Fibroblast of skin of left biceps (primary cell): ENCODE measurements around the gene ABCC5.

Experiments
- DNase-seq, 2 experiments: peaks; one replicate each; pipeline ENCODE4 v3.0.0-alpha.2; 2013; ENCODE audit warnings: low read depth in 2 of 2

The ABCC5 gene

DNA sequence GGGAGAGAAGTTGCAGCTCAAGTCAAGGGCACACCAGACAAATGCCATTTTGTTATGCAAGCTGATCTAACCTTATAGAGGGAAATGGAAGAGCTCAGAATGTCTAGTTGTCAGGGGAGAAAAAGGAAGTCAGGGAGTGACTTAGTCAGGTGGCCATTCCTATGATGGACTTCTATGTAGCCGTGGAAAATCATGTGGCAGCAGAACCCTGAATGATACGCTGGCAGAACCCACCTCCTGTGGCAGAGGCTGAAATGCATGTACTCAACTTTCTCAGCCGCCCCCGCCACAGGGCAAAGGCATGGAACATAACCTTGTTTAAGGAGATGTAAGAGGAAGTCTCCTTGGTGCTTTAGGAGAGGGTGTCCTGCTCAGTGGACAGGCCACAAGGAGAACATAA is 95.3 kb downstream of the ABCC5 start:
- no peak for DNase-seq

DNA sequence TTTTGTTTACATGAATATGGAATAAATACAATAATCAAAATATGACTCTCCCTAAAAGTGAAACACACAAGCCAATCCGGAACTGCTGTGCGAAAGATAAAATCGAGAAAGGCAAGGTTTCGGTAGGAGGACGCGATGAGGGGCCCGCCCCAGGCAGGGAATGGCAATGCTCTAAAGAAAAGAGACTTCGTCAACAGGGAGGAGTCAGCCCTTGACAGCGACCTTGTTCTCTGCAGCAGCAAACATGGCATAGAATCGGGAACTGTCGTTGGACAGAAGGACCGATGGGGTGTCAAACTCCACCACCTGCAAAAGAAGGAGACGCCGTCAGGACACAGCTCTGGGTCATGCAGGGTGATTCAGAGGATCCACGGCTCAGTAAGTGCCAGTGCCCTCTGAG is 96.6 kb downstream of the ABCC5 start:
- DNase-seq, result no peak

DNA sequence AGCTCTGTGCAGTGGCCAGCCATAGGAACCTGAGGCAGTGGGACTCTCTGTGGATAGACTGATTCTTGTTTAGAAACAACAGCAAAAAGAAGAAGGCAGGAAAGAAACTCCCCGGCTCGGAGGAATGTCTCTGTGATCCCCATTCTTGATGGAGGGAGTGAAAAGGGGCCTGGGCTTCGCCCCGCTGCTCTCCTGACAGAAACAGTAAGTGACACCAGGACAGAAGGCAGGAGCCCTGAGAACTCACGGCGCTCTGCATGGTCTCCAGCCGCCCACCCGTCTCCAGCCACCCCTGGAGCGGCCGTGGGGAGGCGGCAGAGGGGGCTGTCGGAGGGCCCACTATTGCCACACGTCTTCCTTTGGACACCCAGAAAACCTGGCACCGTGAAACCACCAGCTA is 97.3 kb downstream of the ABCC5 start:
- no peak for DNase-seq

- no peak for DNase-seq
These were observed 99.5 kb downstream of the ABCC5 start for GRCh38 chr3:183918178-183918577.

DNA sequence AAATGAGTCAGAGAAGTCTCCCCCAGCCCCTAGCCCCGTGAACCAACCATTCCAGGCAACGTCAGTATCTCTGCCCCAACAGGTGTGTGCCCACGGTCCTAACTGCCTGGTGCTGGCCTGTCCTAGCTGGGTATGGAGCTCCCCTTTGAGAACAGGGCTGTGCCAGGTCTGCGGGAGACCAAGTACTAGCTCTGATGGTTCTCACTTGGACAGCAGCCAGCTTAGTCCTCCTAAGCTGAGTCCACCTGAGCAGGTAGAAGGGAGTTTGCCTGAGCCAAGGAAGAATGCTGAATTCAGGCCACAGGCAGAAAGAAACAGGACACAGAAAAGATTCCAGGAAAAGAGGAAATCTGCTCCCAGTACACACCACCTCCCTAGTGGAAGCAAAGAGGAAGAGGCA is 99.9 kb downstream of the ABCC5 start:
- DNase-seq, result no peak

- no peak for DNase-seq
These were observed 102.8 kb downstream of the ABCC5 start for GRCh38 chr3:183914856-183915255.

DNA sequence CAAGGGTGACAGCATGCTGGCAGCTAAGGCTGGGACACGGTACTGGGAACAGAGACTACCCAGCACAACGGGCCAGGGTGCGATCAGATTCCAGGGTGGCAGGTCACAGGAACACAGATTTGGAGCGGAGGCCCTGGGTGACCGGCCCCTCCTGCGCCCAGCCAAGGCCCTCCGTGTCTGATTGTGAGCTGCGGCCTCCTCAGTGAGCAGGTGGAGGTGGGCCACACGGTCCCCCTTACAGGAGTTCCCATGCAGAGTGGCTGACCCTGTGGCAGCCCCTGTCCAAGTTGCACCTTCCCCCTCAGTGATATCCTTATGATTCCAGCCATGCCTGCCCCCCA is 104.1 kb downstream of the ABCC5 start:
- DNase-seq, result no peak

DNA sequence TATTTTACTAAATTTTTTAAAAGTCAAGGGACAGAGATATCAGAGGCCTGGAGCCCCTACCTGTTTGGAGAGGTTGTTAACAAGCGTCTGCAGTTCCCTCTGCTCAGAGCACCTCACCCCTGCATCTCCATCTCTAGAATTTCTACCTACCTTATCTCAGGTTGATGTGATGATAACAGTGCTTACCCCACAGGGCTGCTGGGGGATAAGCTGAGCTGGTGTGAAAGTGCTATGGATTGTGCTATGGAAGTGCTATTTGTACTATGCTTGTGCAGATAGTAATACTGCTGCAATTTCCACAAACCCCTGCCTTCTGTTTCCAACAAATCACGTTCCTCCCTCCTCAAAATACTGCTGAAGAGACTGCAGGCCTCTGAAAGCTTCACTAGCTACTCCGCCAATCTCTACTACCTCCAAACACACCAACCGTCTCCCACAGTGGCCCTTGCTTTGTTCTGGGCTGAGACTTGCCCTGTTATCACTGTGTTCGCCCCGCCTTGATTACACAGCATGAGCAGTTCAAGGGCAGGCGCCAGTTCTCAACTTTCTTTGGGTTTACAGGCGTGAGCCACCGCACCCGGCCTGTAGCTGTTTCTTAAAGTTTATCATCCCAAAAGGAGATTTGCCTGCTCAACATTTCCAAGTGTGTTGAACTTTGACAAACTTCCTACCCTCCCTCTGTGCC is 104.6 kb downstream of the ABCC5 start:
- DNase-seq, result no peak

DNA sequence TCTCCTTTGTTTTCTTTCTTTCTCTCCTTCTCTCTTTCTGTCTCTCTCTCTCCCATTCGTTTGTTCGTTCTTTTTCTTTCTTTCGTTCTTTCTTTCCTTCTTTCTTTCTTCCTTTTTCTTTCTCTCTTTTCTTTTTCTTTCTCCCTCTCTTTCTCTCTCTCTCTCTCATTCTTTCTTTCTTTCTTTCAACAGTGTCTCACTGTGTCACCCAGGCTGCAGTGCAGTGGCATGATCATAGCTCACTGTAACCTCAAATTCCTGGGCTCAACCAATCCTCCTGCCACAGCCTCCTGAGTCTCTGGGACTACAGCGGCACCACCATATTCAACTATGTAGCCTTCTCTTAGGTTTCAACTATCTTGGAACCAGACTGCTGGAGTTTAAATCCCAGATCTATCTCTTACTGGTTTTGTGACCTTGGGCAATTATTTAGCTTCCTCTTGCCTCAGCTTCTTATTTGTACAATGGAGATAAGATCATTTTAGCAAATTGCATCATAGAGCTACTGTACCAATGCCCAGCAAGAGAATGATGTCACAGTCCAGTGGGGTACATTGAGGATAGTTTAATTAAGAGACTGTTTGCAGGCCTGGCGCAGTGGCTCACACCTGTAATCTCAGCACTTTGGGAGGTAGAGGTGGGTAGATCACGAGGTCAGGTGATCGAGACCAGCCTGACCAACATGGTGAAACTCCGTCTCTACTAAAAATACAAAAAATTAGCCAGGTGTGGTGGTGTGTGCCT is 105.7 kb downstream of the ABCC5 start:
- DNase-seq, result no peak

GRCh38 chr3:183911087-183911486 is 106.6 kb downstream of the ABCC5 start:
- no peak for DNase-seq

GRCh38 chr3:183909030-183909600 is 108.6 kb downstream of the ABCC5 start:
- no peak for DNase-seq

- no peak for DNase-seq
These were observed 109.8 kb downstream of the ABCC5 start for GRCh38 chr3:183907911-183908331.

DNA sequence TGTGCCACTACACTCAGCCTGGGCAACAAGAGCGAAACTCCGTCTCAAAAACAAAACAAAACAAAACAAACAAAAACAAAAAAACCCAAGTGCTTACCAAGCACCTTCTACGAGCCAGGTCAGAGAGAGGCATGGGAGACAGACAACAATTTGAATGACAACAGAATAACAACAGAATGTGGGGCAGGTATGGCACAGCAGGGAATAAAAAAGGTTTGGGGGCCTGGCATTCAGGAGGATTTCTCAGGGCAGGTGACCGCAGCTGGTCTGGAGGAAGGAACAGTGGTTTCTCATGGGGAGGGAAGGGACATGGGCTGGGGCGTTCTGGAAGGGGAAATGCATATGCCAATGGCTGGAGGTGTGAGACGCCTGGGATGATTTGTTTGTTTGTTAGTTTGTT is 110.5 kb downstream of the ABCC5 start:
- no peak for DNase-seq

DNA sequence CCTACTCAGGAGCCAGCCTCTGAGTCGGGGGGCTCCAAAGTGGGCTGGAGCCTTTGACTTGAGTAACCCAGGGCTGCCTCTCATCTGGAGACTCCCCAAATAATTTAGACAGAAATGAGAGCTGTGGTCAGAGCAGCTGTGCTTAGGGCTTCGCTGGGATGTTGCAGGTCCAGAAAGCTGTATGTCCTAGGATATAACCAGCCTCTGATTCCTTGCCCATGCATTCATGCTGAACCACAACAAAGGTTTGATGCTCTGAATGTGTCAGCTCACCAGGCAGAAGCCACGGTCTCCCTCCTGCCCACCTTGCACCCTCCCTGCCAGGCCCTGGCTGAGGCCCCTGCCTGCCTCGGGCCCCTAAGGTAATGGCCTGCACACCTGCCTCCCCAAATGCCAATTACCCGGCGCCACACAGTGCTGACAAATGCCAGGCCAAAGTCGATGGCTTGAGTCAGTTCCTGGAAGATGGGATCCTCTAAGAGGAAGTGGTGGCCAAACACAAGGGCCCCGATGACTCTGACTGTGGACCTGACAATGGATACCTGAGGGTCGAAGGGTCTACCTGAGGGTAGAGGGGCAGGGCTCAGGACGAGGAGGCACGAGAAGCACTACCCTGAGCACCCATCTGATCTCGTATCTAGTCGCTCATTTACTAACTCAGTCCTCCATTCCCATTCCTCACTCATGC is 111.3 kb downstream of the ABCC5 start:
- DNase-seq, result no peak

DNA sequence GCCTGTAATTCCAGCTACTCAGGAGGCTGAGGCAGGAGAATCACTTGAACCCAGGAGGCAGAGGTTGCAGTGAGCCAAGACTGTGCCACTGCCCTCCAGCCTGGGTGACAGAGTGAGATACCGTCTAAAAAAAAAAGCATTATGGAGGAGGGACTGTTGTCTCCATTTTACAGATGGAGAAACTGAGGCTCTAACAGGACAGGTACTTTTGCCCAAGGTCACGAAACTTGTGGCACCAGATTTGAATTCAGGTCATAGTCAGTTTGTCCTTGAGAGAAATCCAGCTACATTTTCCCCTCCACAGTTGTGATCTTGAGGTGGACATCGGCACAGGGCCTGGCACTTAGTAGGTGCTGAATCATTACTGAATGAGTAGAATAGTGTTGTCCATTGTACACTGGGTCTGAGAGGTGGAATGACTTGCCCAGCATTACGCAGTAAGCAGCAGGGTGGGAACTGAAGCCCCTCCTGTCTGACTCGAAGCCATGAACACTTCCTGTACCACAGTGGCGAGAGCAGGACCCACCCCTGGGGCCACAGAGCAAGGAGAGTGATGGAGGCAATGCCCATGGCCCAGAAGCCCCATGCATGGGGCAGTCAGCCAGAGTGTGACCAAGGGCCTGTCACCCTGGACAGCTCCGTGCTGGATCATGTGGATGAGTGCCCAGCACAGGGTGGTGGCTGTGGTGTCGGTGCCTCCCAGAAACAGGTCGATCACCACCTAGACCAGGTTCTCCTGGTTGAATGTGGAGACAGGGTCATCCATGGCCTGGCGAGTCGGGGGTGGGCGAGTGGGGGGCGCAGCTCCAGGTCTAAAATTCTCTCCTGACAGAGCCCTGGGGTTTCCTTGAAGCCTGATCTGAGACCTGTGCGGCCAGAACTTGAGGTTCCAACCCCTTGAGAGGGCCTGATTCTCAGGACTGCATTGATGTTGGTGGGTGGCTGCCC is 112.6 kb downstream of the ABCC5 start:
- DNase-seq, result no peak

DNA sequence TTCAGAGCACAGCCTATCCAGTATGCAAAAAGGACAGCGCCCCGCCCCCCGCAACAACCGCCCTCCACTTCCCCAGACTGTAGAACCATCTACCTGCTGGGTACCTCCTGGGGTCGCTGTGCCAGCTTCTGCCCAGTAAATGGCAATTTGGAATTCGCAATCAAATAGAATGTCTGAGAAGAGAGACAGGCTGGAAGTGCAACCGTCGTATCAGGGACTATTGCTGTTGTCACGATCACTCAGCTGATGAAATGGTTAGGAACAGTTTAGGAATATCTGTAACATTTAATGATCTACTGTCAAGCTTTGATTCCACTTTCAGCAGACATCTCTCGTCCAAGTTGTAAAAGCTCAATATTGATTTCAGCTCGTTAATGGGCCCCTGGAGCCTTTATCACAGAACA is 119.7 kb downstream of the ABCC5 start:
- DNase-seq, result no peak

DNA sequence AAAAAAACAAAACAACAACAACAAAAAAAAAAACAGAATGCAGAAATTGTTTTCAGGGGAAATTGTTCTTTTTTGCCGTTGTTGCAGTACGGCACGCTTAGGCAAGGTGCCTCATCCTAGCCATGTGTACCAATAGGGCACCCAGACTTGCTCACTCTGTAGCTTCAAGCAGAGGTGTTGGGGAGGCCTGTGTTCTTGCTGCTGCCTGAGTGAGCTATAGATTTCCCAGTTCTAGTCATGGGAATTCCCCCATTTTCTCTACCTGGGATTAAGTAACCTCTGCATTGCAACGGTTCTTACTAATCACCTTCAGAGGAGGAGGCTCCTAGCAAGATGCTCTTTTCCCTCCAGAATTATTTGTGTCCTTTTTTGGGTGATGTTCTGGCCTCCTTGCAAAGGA is 120.1 kb downstream of the ABCC5 start:
- no peak for DNase-seq

DNA sequence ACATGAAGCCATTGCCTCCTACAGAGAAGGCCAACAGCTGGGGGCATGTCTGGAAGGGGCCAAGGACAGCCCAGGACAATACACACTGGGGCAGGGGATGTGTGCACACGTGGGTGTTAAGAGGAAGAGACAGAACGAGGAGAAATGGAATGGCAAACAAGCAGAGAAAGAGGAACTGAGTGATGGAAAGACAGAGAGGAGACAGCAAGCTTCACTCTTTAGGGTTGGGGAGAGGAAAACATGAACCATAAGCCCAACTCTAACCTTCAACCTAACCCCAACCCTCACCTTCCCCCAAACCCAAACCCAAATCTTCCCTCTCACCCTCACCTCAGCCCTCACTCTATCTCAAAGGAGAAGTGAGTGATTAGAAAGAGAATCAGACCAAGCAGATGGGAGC is 121.1 kb downstream of the ABCC5 start:
- DNase-seq, result no peak

GRCh38 chr3:183896184-183896583 is 121.5 kb downstream of the ABCC5 start:
- no peak for DNase-seq

GRCh38 chr3:183895774-183896173 is 121.9 kb downstream of the ABCC5 start:
- DNase-seq, result no peak

GRCh38 chr3:183895296-183895695 is 122.4 kb downstream of the ABCC5 start:
- peak; percentile 8 to 19 for DNase-seq
